ENCODE data around the gene GALNT18. TPM values are rescaled to one million over a fixed set of nuclear protein-coding genes. Genes with fewer than 3 reads are reported as not detected.

GALNT18 gene
- total RNA-seq, 3 donors from 2014 or later (not counting 1 experiment from before 2014, with no cell fraction given): 0.18 to 0.42 (median 0.38) TPM

GRCh38 chr11:11308249-11308648, 313.6 kb downstream of the GALNT18 start:
- H3K36me3 ChIP-seq (ENCODE audit: control insufficient read depth, insufficient read depth, low read length): no peaks in the 10 kb centered on the region
- Mint-ChIP-seq H3K4me1 (peaks cover 7% of the 10 kb centered on the region in 2 donors), H3K36me3 (no peaks in the 10 kb centered on the region), H3K9me3 (peaks cover 0 to 2% of the 10 kb centered on the region in 2 donors), H3K27me3 (ENCODE audit: low read depth in 2 of 2) (peaks cover 6 to 9% of the 10 kb centered on the region in 2 donors), H3K4me3 (no peak overlapping the region), H3K27ac (no peak overlapping the region)
- no peak for DNase-seq
- intact Hi-C loops (cut with micrococcal nuclease): no loop called here
- H3K4me1 ChIP-seq (ENCODE audit: control insufficient read depth, insufficient read depth, low read length): no peaks in the 10 kb centered on the region
- no peak for ATAC-seq
- TF ChIP-seq CTCF (IDR thresholded peaks at IDR 0.05): no peak
- H3K27me3 ChIP-seq (ENCODE audit: control insufficient read depth, insufficient read depth, low read length): no peaks in the 10 kb centered on the region
- no peaks in the 10 kb centered on the region for H3K9me3 ChIP-seq (ENCODE audit: control insufficient read depth, insufficient read depth, low read length)
- H3K4me3 ChIP-seq (ENCODE audit: low read length): no peak overlapping the region
- WGBS (ENCODE audit: insufficient coverage): 80% methylated on average over 1 of the region's 1 CpG
- H3K27ac ChIP-seq (ENCODE audit: low read length): no peak overlapping the region

- peaks cover 7% of the 10 kb centered on the region in 2 donors for H3K4me1 Mint-ChIP-seq
- H3K36me3 Mint-ChIP-seq: no peaks in the 10 kb centered on the region
- H3K27me3 ChIP-seq (ENCODE audit: control insufficient read depth, insufficient read depth, low read length): no peaks in the 10 kb centered on the region
- intact Hi-C loops (cut with micrococcal nuclease): no loop called here
- no peaks in the 10 kb centered on the region for H3K36me3 ChIP-seq (ENCODE audit: control insufficient read depth, insufficient read depth, low read length)
- H3K9me3 Mint-ChIP-seq: peaks cover 0 to 2% of the 10 kb centered on the region in 2 donors
- H3K4me3 ChIP-seq (ENCODE audit: low read length): no peak overlapping the region
- DNase-seq (no peak), ATAC-seq (no peak)
- peaks cover 6 to 9% of the 10 kb centered on the region in 2 donors for H3K27me3 Mint-ChIP-seq (ENCODE audit: low read depth in 2 of 2)
- no peak for TF ChIP-seq CTCF (IDR thresholded peaks at IDR 0.05)
- H3K4me3 Mint-ChIP-seq: no peak overlapping the region
- 81% methylated on average over 2 of the region's 2 CpGs for WGBS (ENCODE audit: insufficient coverage)
- no peak overlapping the region for H3K27ac ChIP-seq (ENCODE audit: low read length)
- H3K4me1 ChIP-seq (ENCODE audit: control insufficient read depth, insufficient read depth, low read length): no peaks in the 10 kb centered on the region
- no peak overlapping the region for H3K27ac Mint-ChIP-seq
- H3K9me3 ChIP-seq (ENCODE audit: control insufficient read depth, insufficient read depth, low read length): no peaks in the 10 kb centered on the region
Observed at GRCh38 chr11:11306855-11307254, 314.9 kb downstream of the GALNT18 start.

GRCh38 chr11:11304550-11304949, 317.3 kb downstream of the GALNT18 start:
- Histone ChIP-seq H3K4me3 (ENCODE audit: low read length) (no peak overlapping the region), H3K27ac (ENCODE audit: low read length) (no peak overlapping the region), H3K9me3 (ENCODE audit: control insufficient read depth, insufficient read depth, low read length) (no peaks in the 10 kb centered on the region), H3K27me3 (ENCODE audit: control insufficient read depth, insufficient read depth, low read length) (no peaks in the 10 kb centered on the region), H3K36me3 (ENCODE audit: control insufficient read depth, insufficient read depth, low read length) (no peaks in the 10 kb centered on the region), H3K4me1 (ENCODE audit: control insufficient read depth, insufficient read depth, low read length) (no peaks in the 10 kb centered on the region)
- intact Hi-C loops (cut with micrococcal nuclease): no loop called here
- ATAC-seq (no peak), DNase-seq (no peak)
- peaks cover 0 to 2% of the 10 kb centered on the region in 2 donors for H3K9me3 Mint-ChIP-seq
- no peak overlapping the region for H3K27ac Mint-ChIP-seq
- no peak overlapping the region for H3K4me3 Mint-ChIP-seq
- H3K4me1 Mint-ChIP-seq: no peaks in the 10 kb centered on the region
- peaks cover 6 to 12% of the 10 kb centered on the region in 2 donors for H3K27me3 Mint-ChIP-seq (ENCODE audit: low read depth in 2 of 2)
- TF ChIP-seq CTCF (IDR thresholded peaks at IDR 0.05): no peak
- H3K36me3 Mint-ChIP-seq: no peaks in the 10 kb centered on the region
- WGBS (ENCODE audit: insufficient coverage): 75% methylated on average over 7 of the region's 7 CpGs

- DNase-seq (no peak), ATAC-seq (no peak)
- Histone ChIP-seq H3K27me3 (ENCODE audit: control insufficient read depth, insufficient read depth, low read length) (no peaks in the 10 kb centered on the region), H3K36me3 (ENCODE audit: control insufficient read depth, insufficient read depth, low read length) (no peaks in the 10 kb centered on the region), H3K27ac (ENCODE audit: low read length) (no peak overlapping the region), H3K4me3 (ENCODE audit: low read length) (no peak overlapping the region), H3K9me3 (ENCODE audit: control insufficient read depth, insufficient read depth, low read length) (no peaks in the 10 kb centered on the region), H3K4me1 (ENCODE audit: control insufficient read depth, insufficient read depth, low read length) (no peaks in the 10 kb centered on the region)
- H3K4me3 Mint-ChIP-seq: no peak overlapping the region
- no peaks in the 10 kb centered on the region for H3K9me3 Mint-ChIP-seq
- H3K4me1 Mint-ChIP-seq: no peaks in the 10 kb centered on the region
- H3K27ac Mint-ChIP-seq: no peak overlapping the region
- 84% methylated on average over 10 of the region's 10 CpGs for WGBS (ENCODE audit: insufficient coverage)
- H3K27me3 Mint-ChIP-seq (ENCODE audit: low read depth in 2 of 2): peaks cover 6 to 8% of the 10 kb centered on the region in 2 donors
- no peak for TF ChIP-seq CTCF (IDR thresholded peaks at IDR 0.05)
- H3K36me3 Mint-ChIP-seq: no peaks in the 10 kb centered on the region
- intact Hi-C loops (cut with micrococcal nuclease): no loop called here
Observed at GRCh38 chr11:11302565-11302964, 319.2 kb downstream of the GALNT18 start.

All from natural killer cell (primary cell).